ENCODE data around the gene PYDC1. TPM values are rescaled to one million over a fixed set of nuclear protein-coding genes. Genes with fewer than 3 reads are reported as not detected.

The PYDC1 gene
- total RNA-seq, 4 donors from 2014 or later, result not detected

GRCh38 chr16:31189412-31189778 lies 27.5 kb downstream of the PYDC1 start:
- 60 to 93% methylated on average over 1 to 2 of the region's 2 CpGs for WGBS, 2 donors (ENCODE audit: low coverage in 1 of 2)
- H3K36me3 ChIP-seq, result peaks cover 0 to 96% (median 50%) of the 10 kb centered on the region in 4 donors

GRCh38 chr16:31188450-31189411 lies 28.2 kb downstream of the PYDC1 start:
- no peak overlapping the region for H3K4me3 ChIP-seq
- 73 to 88% methylated on average over 3 of the region's 3 CpGs for WGBS, 2 donors (ENCODE audit: low coverage in 1 of 2)

More at GRCh38 chr16:31189412-31189778, 27.5 kb downstream of the PYDC1 start:
- in situ Hi-C loops (cut with MboI; ENCODE audit: low pct_ligation_motif_present in 1 of 4, low pct_unique_long_range_greater_than_20kb in 1 of 4, low sequenced_read_pairs in 3 of 4), result loop anchor here in 1 of 4 donors (25.0 kb wide), 1 partner anchor 248 kb away; the partner anchor contains the start of genes COX6A2 and ZNF843
- Histone ChIP-seq H3K27me3 (no peaks in the 10 kb centered on the region), H3K9me3 (no peaks in the 10 kb centered on the region), H3K4me3 (no peak overlapping the region), H3K4me1 (no peaks in the 10 kb centered on the region), H3K27ac (no peak overlapping the region)
- intact Hi-C loops (cut with DNase I; ENCODE audit: low total_unique reads), result loop anchor here (10.0 kb wide), 1 partner anchor 255 kb away; the partner anchor contains the start of gene ZNF843
- DNase-seq, result no peak
- TF ChIP-seq POLR2A (IDR thresholded peaks at IDR 0.05), result no peak
- no peak for TF ChIP-seq POLR2AphosphoS5 (IDR thresholded peaks at IDR 0.05)
- TF ChIP-seq CTCF (IDR thresholded peaks at IDR 0.05), result no peak
- TF ChIP-seq EP300 (IDR thresholded peaks at IDR 0.05; ENCODE audit: low read depth), result no peak

GRCh38 chr16:31187808-31188189 lies 29.1 kb downstream of the PYDC1 start:
- Histone ChIP-seq H3K27ac (no peak overlapping the region), H3K27me3 (no peaks in the 10 kb centered on the region), H3K9me3 (no peaks in the 10 kb centered on the region), H3K4me1 (peaks cover 0 to 14% (median 6%) of the 10 kb centered on the region in 4 donors), H3K4me3 (no peak overlapping the region), H3K36me3 (peaks cover 0 to 97% (median 46%) of the 10 kb centered on the region in 4 donors)
- DNase-seq, result no peak
- intact Hi-C loops (cut with DNase I; ENCODE audit: low total_unique reads), result loop anchor here (10.0 kb wide), 1 partner anchor 257 kb away; the partner anchor contains the start of gene ZNF843
- no peak for TF ChIP-seq POLR2AphosphoS5 (IDR thresholded peaks at IDR 0.05)
- TF ChIP-seq POLR2A (IDR thresholded peaks at IDR 0.05), result no peak
- no peak for TF ChIP-seq EP300 (IDR thresholded peaks at IDR 0.05; ENCODE audit: low read depth)
- TF ChIP-seq CTCF (IDR thresholded peaks at IDR 0.05), result no peak
- in situ Hi-C loops (cut with MboI; ENCODE audit: low pct_ligation_motif_present in 1 of 4, low pct_unique_long_range_greater_than_20kb in 1 of 4, low sequenced_read_pairs in 3 of 4), result loop anchor here in 1 of 4 donors (25.0 kb wide), 1 partner anchor 250 kb away; the partner anchor contains the start of genes COX6A2 and ZNF843
- WGBS, 2 donors (ENCODE audit: low coverage in 1 of 2), result 81 to 82% methylated on average over 6 to 8 of the region's 8 CpGs

More at GRCh38 chr16:31188450-31189411, 28.2 kb downstream of the PYDC1 start:
- H3K36me3 ChIP-seq, result peaks cover 0 to 98% (median 48%) of the 10 kb centered on the region in 4 donors
- no peak for TF ChIP-seq EP300 (IDR thresholded peaks at IDR 0.05; ENCODE audit: low read depth)
- no peak for TF ChIP-seq POLR2AphosphoS5 (IDR thresholded peaks at IDR 0.05)
- TF ChIP-seq CTCF (IDR thresholded peaks at IDR 0.05), result no peak
- TF ChIP-seq POLR2A (IDR thresholded peaks at IDR 0.05), result no peak
- H3K9me3 ChIP-seq, result no peaks in the 10 kb centered on the region
- in situ Hi-C loops (cut with MboI; ENCODE audit: low pct_ligation_motif_present in 1 of 4, low pct_unique_long_range_greater_than_20kb in 1 of 4, low sequenced_read_pairs in 3 of 4), result loop anchor here in 1 of 4 donors (25.0 kb wide), 1 partner anchor 249 kb away; the partner anchor contains the start of genes COX6A2 and ZNF843
- intact Hi-C loops (cut with DNase I; ENCODE audit: low total_unique reads), result loop anchor here (10.0 kb wide), 1 partner anchor 256 kb away; the partner anchor contains the start of gene ZNF843
- no peaks in the 10 kb centered on the region for H3K27me3 ChIP-seq
- no peak overlapping the region for H3K27ac ChIP-seq
- DNase-seq, result no peak
- peaks cover 0 to 5% (median 2%) of the 10 kb centered on the region in 4 donors for H3K4me1 ChIP-seq
